ACHN (cell line): ENCODE data around the gene SAMD4A.

Experiments used
- DNase-seq: peaks from one replicate; pipeline ENCODE4 v3.0.0-alpha.2; 2015
- in situ Hi-C: cut with HindIII; loops from 2 replicates; pipeline ENCODE4 v1.10.0; 2017; ENCODE audit warnings: low sequenced_read_pairs, low pct_ligation_motif_present, low pct_unique_long_range_greater_than_20kb

SAMD4A gene

DNA sequence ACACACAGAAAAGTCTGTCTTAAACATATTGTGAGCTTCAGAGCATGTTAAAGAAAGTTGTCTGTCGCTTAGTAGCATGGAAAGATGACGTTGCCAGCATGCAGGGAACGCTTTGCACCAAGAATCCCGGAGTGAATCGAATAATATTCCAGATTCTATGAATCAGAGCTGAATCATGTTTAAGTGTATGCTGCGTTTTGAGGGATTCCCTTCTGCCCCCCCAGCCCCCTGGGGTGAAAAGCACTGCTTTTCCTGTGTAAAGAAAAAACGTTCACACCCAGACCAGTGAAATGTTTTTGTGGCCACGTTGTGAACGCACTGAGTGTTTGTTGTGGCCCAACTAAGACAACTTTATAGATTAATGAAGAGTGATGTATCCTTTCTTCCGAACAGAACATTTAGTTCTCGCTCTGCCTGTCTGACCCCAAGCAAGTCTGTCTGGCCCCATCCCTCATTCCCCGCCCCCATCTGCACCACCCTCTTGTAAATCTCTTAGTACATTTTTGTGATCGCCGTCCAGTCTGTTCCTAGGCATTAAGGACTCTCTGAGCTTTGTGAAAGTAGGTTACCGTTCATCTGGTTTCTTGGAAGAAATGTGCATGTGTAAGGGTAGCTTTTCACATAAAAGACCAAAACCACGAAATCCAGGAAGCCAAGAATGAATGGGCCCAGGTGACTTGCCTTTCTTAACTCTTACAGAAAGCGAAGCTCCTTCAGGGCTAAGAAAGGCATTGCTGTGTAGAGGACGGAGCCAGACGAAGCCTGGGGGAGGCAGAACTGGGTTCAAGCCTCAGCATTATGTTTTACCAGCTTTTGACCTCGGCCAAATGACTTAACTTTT, 103.0 kb downstream of the SAMD4A start:
- DNase-seq: peak; percentile 32
- in situ Hi-C loops: no loop called here

DNA sequence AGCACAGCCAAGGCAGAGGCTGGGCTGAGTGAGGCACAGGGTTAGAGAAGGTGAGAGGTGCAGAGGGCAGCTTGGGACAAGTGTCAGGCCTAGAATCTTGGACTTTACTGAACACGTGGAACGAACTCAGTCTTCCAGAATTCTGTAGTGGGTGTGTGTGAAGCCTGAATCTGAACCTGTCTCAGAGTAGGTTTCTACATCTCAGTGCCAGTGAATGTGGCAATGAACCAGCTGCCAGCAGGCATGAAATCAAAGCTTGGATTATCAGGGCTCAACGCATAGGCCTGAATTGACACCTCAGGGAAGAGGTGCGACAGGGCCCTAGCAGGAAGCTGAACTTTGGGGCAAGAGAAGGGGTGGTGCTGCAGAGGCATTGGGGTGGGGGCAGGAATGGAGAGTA, 104.6 kb downstream of the SAMD4A start:
- in situ Hi-C loops: no loop called here
- no peak for DNase-seq

DNA sequence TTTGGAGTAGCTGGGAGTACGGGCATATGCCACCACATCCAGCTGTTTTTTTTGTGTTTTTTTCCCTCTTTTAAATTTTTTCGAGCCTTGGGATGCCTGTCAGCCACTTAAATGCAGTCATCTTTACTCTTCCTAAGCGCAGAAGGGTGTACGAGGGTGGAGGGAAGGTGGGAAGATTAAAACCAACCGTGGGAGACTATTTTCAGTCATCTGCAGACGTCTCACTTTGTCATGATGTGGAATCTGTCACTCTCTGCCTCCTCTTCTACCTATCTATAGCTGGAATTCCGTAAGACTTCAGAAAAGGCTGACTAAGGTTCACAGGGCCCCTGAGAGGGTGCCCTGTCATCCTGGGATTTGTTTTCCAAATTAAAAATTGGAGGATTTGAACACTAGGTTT, 105.3 kb downstream of the SAMD4A start:
- in situ Hi-C loops: no loop called here
- no peak for DNase-seq

DNA sequence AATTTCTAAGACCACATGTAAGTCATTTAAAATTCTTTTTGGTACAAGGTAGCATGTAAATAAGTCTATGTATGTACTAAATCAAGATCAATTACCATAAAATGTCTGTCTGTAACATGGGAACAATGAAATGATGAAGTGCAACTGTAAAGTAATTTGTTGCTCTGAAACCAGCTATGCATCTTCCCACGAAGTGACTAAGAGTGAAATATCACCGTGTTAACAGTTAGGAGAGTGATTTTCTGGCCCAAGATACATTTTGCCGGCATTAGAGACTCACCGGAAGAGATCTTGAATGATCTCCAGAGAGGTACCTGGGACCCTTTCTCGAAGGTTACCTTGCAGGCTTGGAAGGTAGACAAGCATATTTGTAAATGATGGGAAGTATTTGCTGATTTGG, 105.8 kb downstream of the SAMD4A start:
- DNase-seq: no peak
- in situ Hi-C loops: no loop called here

DNA sequence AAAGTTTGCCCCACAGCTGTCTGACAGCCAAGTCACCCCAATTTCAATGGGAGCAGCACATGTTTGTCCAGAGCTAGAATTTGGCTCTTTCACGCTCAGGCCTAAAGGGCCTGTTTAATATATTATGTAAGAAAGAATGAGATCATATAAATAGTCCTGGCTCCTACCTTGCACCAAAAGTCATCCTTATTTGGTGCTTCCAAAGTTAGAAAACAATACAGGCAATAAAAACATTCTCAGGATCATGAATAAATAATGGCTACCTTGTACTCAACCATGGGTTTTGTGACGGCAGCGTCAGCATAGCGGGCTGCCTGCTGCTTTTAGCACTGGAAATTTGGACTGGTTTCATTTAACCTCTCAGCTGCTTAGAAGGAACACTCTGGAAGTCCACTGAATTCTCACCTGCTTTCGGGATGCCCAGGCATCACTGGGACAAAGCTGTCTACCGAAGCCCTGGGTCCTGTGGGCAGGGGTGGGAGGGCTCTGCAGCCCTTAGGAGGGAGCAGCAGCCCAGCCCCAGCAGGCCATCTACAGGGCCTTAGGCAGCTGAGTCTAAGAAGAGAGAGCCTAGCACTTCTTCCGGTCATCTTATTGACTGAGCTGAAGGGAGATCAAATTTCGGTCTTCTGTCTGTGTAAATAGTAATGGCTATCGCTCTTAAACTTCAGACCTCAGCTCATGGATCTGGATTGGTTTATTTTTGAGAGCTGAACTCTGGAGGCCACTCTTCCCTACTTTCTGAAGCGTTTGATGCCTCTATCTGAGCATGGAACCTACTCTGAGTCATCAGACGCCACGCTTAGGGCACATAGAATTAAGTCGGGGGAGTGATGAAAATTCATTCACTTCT, 106.5 kb downstream of the SAMD4A start:
- DNase-seq: no peak
- in situ Hi-C loops: no loop called here

DNA sequence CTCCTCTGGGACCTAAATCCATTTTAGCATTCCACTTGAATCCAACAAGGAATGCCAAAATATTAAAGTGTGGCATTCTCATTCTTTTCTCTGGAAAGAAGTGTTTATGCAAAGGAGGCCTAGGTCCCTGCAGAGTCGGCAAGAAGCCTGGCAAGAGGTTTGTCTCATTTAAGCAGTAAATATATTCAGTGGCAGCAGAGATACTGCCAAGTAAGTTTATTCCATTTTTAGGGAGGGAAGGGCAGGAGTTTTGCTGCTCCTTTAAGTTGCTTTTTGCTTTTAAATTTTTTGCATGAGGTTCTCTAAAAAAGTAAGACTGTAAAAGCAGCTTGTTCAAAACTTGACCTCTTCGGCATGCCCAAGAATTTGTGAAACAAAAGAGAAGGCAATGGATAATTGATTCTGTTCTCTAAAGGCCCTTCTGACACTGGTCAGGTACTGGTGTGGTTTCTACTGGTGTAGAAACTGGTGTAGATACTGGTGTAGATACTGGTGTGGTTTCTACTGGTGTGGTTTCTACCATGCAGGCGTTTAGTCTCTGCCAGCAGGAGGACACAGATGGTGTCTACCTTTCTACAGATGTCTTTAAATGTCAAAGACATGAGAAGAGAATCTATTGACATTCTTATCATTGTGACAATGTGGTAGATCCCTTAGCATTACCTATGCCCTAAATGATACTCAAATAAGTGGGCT, 107.3 kb downstream of the SAMD4A start:
- no peak for DNase-seq
- in situ Hi-C loops: no loop called here

DNA sequence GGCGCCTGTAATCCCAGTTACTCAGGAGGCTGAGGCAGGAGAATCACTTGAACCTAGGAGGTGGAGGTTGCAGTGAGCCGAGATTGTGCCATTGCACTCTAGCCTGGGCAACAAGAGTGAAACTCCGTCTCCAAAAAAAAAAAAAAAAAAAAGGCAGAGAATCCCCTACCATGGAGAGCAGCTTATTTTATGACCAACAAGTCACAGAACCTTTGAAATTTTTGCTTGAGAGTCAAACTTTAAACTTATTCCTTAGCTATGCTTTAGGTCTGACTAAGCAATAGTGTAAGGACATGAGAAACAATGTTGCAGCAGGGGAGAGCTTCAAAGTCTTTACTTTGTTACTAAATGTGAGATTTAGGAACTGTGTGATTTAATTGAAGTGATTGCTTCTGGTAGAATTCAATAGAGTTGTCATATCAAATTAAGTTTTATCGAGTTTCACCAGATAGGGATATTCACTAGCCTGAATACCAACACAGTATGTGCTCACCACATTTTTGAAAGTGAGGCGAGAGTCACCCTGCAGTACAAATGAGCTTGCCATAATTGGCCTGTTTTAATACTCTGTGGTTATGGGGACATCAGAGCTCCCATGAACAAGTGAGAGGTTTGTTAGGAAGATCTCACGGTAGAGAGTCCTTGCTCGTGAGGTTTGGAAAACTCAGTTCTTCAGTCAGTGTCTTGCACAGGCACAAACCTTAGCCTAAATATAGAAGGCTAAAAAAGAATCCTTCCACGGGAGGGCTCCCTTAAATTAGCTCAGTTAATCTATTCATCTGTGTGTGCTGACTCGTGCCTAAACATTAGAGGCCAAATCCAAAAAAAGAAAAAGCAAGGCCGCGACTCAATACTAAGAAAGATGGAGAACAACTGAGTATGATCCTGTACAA, 108.6 kb downstream of the SAMD4A start:
- DNase-seq: no peak
- in situ Hi-C loops: no loop called here

DNA sequence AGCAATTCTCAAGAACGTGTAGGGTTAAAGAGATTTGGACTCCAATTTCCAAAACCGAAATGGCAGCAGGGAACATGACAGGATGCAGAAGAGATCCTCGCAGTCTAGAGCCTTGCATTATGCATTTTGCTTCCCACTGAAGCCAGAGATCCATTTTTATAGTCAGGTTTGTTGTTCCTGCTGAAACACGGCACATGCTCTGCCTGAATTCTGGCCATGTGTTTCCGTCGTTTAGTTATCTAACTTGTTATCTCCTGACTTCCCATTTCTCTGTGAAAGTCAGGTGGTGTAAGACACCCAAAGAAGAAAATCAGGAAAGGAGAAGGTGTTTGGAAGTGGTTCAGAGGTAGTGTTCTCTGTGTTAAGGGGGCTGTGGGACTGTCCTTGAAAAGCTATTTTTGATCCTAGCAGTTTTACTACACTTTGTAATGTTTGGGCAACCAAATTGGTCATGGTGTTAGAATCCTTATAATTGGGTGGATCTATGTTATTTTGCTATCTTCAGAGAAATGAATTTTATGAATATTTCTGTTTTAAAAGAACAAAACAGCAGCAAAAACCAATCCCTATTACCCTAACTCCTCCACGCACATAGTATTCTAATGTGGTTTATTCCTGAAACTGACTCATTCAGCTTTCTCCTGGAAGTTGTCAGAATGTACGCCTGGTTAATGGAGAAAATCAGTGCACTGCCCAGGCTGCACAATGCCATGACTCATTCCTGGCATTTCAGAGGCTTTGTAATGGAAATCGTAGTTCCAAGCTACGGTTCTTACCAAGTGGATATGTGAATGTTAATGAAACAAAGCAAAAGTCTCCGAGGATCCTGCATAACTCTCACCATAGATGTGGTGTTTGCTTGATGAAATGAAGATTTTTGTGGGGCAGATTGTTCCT, 110.1 kb downstream of the SAMD4A start:
- in situ Hi-C loops: no loop called here
- DNase-seq: peak; percentile 91

DNA sequence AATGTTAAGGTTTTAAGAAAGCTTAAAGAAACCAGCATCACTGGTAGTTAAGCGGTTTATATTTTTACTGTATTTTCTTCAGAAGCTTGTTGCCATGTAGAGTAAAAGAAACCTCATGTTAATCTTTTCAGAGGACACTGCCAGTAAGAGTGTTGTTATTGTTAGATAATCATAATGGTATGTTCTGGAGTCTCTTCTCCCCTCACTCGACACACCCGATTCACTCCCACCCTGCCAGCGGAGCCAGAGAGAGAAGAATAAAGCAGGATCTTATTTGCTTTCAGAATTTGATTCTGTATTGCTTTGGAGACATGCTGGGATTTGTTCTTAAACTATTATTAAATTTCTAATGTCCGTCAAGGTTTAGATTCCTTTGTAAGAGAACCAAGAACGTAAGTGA, 113.7 kb downstream of the SAMD4A start:
- DNase-seq: no peak
- in situ Hi-C loops: no loop called here

DNA sequence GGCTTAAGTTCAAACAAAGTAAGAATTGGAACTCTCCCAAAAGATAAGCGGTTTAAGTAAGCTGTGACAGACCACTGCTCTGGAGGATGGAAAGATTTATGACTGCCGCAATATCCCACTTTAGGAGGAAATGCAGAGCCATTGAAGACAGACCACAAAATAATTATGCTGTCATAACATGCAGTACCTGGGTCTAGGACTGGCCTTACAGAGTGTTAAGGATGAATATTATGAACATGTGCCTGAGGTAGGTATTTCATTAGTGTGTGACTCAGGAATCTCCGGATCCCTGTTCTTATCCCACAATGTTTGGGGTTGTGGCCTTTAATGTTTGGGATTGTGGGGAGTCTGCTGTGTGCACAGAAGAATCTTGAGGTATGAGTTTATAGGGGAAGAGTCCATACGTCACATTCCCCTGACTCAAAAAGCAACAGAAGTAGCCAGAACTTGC, 114.9 kb downstream of the SAMD4A start:
- in situ Hi-C loops: no loop called here
- DNase-seq: no peak

DNA sequence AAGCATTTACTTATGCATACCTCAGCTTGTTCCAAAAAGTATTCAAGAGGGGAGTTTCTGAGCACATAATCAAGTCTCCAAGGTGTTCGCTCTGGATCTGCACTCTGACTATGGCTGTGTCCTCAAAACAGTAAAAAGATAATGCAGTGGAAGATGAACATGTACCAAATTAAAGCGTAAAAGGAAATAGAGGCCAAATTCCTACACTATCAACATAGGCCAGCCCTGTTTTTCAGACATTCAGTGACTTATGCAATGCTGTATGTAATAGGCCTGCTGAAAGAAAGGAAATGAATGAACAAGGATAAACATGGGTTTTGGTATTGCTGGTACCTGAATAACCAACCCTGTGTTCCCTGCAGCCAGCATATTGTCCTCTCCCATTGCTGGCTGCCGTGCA, 115.7 kb downstream of the SAMD4A start:
- in situ Hi-C loops: no loop called here
- no peak for DNase-seq

DNA sequence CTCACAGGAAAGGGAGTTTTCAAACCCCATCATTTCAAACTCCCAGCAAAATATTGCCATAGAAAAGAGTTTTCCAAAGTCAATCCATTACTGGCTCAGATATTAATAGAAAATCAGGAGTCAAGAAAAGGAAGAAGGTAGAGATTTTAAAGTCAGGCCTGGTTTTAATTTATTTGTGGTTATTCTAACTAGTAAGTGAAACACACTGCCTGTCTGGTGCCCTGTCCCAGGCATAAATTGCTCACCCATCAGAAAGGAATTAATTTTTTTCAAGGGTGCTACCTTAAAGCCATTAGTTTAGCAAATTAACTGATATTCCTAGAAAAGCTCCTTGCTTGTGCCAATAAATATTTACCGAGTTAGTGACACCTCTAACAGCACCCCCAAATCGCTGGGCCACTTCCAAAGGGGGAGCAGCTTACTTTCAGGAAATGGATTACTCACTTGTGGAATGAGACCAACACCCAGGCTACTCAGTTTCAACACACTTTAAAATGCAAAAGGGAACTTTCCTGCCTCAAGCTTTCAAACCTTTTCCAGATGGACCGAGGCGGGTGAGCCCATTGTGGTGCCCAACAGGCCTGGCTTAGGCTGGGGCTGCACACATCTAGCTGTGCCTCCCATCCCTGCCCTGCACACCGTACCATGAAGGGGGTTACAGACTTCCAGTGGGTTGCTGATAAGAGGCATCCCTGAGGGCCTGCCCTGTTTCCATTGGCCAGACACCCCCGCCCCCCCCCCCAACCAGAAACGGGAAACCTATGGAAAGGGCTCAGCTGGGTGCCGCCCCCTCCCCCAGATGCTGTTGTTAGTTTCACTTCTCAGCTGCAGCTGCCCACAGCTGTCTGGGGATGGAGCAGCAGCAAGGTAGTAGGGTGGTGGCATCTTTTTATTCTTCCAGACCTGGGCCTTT, 117.2 kb downstream of the SAMD4A start:
- DNase-seq: no peak
- in situ Hi-C loops: no loop called here

DNA sequence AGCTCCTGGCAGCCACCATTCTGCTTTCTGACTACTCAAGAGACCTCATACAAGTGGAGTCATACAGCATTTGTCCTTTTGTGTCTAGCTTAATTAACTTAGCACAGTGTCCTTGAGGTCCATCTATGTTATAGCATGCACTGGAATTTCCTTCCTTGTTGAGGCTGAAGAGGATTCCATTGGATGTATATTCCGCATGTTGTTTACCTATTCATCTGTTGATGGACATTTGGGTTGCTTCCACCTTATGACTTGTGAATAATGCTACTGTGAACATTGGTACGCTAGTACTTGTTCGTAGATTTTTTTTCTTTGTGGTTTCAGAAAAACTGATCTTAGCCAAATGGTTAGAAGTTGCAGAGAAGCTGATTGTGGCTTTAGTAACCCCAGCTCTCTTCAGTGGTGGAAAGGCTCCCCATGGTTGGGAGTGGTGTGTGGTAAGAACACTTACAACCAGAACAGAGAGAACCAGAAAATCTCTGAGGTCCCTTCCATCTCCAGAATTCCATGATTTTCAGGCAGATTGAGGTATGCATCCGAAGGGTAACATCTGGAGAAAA, 118.4 kb downstream of the SAMD4A start:
- in situ Hi-C loops: no loop called here
- DNase-seq: no peak

DNA sequence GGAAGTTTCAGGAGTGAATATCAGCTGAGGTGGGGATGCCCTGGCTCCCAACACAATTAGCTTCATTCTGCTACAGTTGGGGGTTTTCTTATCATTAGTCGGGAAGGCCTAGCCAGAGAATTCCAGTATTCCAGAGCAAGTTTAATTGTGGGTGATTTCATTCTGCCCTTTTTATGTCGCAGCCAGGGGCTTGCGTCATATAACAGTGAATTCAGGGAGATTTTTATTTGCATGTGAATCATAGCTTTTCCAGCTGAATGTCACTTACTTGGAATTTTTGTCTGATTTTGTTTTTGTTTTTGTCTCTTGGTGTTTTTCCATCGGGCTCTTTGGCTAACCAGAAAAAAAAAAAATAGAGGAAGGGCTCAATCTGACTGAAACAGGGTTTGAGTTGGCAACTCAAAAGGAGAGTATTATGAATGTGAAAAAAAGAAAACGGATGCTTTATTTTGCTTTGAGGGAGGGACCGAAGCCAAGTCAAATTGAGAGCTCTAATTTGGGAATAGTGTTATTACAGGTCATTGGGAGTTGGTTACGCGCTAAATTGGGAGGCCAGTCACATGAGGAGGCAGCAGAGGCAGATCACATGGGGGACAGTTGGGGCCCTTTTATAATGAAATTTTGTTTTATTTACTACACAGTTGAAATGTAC, 119.4 kb downstream of the SAMD4A start:
- in situ Hi-C loops: no loop called here
- DNase-seq: no peak

DNA sequence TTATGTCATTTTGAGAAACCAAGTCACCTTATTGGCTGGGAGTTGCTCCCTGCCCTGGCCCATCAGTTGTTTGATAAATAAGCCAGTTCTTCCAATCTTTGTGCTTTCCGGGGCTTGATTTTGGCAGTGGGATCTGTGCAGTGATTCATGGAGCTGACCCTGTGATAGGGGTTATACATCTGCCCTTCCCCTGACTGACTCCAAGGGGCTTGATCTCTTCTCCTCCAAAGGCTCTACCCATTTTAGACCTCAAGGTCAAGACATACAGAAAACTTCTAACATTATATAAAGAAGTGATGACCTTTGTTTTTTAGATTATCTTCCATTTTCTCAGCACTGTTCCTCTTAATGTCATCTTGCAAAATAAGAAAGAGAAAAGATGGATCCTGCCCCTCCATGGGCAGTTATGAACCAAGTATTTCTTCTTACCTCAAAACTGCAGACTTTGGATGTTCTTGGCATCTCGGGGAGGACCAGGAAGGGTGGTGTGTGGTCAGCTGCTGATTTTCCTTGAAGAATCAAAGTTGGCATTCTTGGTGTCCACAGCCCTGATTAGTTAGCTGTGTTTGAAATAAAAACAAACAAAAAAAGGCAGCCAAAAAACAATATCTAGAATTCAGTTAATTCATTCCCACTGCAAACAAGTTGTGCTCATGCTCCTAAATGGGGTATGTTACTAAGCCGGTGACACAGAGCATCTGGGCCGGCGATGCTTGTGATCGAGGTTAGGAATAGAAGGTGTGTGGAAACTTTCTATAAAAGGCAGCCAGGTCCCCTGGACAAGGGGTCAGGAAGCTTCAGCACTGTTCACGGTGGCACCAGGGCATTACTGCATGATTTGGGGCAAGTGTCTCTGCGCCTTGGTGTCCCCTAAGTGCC, 120.2 kb downstream of the SAMD4A start:
- no peak for DNase-seq
- in situ Hi-C loops: no loop called here
